A673 (cell line): ENCODE measurements around the gene TMEM214.
"Not testable (repeated sequence)": the region's sequence is repeated elsewhere in the genome, so short reads cannot be mapped to it uniquely, and the experiment has no call there.

Source experiments
- EZH2 ChIP-seq: fragments of 200-600 bp; sonication (generic); IDR thresholded peaks from 2 replicates; pipeline ENCODE4 v1.6.1; 2017; ENCODE audit warnings: borderline replicate concordance, low read depth, mild to moderate bottlenecking, mixed read lengths, antibody characterized with exemption, low read length; ENCODE audit not compliant: poor library complexity, severe bottlenecking
- TF ChIP-seq, protein P1 (sequence below): fragments of 300-800, 200-600 bp; sonication (generic); conservative IDR thresholded peaks from 2 replicates; pipeline ENCODE4 v1.5.1; 2017; ENCODE audit warnings: low read depth, mild to moderate bottlenecking, antibody characterized with exemption, low read length, moderate library complexity, mixed read lengths

DNA sequence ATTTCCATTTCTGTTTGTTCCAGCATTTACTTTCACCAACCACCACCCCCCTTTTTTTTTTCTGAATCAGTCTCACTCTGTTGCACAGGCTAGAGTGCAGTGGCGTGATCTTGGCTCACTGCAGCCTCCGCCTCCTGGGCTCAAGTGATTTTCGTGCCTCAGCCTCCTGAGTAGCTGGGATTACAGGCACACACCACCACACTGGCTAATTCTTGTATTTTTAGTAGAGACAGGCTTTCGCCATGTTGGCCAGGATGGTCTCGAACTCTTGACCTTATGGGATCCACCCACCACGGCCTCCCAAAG is 42.8 kb downstream of the TMEM214 start:
- TF ChIP-seq, protein P1, sequence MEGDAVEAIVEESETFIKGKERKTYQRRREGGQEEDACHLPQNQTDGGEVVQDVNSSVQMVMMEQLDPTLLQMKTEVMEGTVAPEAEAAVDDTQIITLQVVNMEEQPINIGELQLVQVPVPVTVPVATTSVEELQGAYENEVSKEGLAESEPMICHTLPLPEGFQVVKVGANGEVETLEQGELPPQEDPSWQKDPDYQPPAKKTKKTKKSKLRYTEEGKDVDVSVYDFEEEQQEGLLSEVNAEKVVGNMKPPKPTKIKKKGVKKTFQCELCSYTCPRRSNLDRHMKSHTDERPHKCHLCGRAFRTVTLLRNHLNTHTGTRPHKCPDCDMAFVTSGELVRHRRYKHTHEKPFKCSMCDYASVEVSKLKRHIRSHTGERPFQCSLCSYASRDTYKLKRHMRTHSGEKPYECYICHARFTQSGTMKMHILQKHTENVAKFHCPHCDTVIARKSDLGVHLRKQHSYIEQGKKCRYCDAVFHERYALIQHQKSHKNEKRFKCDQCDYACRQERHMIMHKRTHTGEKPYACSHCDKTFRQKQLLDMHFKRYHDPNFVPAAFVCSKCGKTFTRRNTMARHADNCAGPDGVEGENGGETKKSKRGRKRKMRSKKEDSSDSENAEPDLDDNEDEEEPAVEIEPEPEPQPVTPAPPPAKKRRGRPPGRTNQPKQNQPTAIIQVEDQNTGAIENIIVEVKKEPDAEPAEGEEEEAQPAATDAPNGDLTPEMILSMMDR = not testable (repeated sequence)
- not testable (repeated sequence) for TF ChIP-seq EZH2
